Measurements from ENCODE around the gene MCFD2.

The MCFD2 gene

DNA sequence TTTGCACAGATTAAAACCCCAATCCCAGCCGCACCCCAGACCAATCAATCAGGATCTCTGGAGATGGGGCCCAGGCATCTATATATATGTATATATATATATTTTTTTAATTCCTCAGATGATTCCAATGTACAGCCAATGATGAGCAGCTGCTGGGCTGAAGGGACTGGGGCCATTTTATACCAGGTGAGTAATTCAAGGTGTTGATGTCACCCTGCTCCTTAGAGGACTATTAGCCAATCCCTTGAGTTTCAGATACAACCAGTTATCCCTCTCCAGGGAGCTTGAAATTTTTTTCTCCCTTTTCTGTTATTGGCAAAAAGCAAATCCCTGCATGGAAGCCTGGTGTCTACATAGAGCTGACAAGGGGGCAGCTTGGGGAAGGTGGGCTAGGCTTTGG is 59.8 kb downstream of the MCFD2 start:
- H3K9ac ChIP-seq (ENCODE audit: insufficient read length), result no peak overlapping the region
- H3K9me3 ChIP-seq (ENCODE audit: low read depth, low read length), result no peaks in the 10 kb centered on the region
- H3K27ac ChIP-seq, result no peak overlapping the region
- TF ChIP-seq POLR2AphosphoS5 (IDR thresholded peaks at IDR 0.05; ENCODE audit: borderline replicate concordance, low read depth, low read length), result no peak
- no peak for TF ChIP-seq EZH2 (IDR thresholded peaks at IDR 0.05)
- no peak for TF ChIP-seq FOXP2 (optimal IDR thresholded peaks at IDR 0.05; ENCODE audit: control extremely low read depth, extremely low read length, insufficient read depth)
- no peak for DNase-seq (ENCODE audit: low read depth, low spot score)
- no peaks in the 10 kb centered on the region for H3K36me3 ChIP-seq (ENCODE audit: insufficient read depth, low read length)
- no peak overlapping the region for H3K4me3 ChIP-seq

DNA sequence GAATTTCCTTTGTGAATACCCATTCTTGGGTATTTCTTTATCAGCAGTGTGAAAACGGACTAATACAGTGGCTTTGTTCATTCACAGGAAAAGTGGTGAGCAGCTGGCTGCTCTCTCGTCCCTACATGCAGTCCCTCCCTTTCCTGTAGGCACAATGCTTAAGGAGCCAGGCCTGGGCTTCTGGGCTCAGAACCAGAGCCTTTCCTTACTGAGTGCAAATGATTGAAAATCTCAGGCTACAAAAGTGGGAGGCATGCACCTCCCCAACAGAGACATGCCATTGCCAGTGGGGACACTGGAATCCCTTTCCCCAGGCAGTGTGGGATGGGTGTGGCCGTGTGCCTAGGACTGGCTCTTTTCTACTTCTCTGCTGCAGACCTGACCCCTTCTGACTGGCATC is 61.3 kb downstream of the MCFD2 start:
- TF ChIP-seq FOXP2 (optimal IDR thresholded peaks at IDR 0.05; ENCODE audit: control extremely low read depth, extremely low read length, insufficient read depth), result no peak
- TF ChIP-seq EZH2 (IDR thresholded peaks at IDR 0.05), result no peak
- TF ChIP-seq POLR2AphosphoS5 (IDR thresholded peaks at IDR 0.05; ENCODE audit: borderline replicate concordance, low read depth, low read length), result no peak
- Histone ChIP-seq H3K36me3 (ENCODE audit: insufficient read depth, low read length) (no peaks in the 10 kb centered on the region), H3K9me3 (ENCODE audit: low read depth, low read length) (no peaks in the 10 kb centered on the region), H3K9ac (ENCODE audit: insufficient read length) (no peak overlapping the region), H3K27ac (no peak overlapping the region), H3K4me3 (no peak overlapping the region)
- DNase-seq (ENCODE audit: low read depth, low spot score), result no peak

DNA sequence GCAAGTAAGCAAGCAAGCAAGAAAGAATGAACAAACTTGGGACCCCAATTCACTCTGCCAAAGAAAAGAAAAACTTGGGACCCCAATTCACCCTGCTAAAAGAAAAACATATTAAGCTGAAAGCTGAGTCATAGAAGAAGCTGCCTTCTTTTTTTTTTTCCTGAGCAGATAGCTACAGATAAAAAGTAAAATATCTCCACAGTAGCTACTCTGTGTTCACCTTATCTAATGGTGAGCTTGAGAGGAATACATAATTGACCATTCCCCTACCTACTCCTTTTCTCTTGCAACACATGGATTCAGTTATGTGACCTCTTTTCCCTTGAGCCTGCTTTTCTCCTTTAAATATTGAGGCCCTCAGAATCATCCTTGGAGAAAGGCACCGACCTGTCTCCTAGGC is 63.0 kb downstream of the MCFD2 start:
- TF ChIP-seq EZH2 (IDR thresholded peaks at IDR 0.05) (no peak), POLR2AphosphoS5 (IDR thresholded peaks at IDR 0.05; ENCODE audit: borderline replicate concordance, low read depth, low read length) (no peak), FOXP2 (optimal IDR thresholded peaks at IDR 0.05; ENCODE audit: control extremely low read depth, extremely low read length, insufficient read depth) (no peak)
- H3K9ac ChIP-seq (ENCODE audit: insufficient read length), result no peak overlapping the region
- no peak overlapping the region for H3K27ac ChIP-seq

DNA sequence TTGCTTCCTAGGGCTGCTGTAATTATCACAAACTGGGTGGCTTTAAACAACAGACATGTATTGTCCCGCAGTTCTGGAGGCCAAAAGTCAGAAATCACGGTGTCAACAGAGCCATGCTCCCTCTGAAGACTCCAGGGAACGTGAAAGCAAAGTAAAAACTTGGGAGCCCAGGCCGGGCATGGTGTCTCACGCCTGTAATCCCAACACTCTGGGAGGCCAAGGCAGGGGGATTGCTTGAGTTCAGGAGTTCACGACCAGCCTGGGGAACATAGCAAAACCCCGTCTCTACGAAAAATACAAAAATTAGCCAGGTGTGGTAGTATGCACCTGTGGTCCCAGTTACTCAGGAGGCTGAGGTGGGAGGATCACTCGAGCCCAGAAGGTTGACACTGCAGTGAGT is 63.5 kb downstream of the MCFD2 start:
- TF ChIP-seq EZH2 (IDR thresholded peaks at IDR 0.05), result no peak
- Histone ChIP-seq H3K9ac (ENCODE audit: insufficient read length) (no peak overlapping the region), H3K27ac (no peak overlapping the region), H3K9me3 (ENCODE audit: low read depth, low read length) (no peaks in the 10 kb centered on the region), H3K36me3 (ENCODE audit: insufficient read depth, low read length) (no peaks in the 10 kb centered on the region), H3K4me3 (no peak overlapping the region)
- no peak for DNase-seq (ENCODE audit: low read depth, low spot score)

More for the DNA sequence above, 63.0 kb downstream of the MCFD2 start:
- no peaks in the 10 kb centered on the region for H3K9me3 ChIP-seq (ENCODE audit: low read depth, low read length)
- no peak overlapping the region for H3K4me3 ChIP-seq
- DNase-seq (ENCODE audit: low read depth, low spot score), result no peak
- H3K36me3 ChIP-seq (ENCODE audit: insufficient read depth, low read length), result no peaks in the 10 kb centered on the region
